Suprapubic skin (tissue), 4 donors: Measurements from ENCODE around the gene PHGDH. TPM values are rescaled to one million over a fixed set of nuclear protein-coding genes. Genes with fewer than 3 reads are reported as not detected.

Experiments
- DNase-seq, 2 donors: peaks; one replicate each; pipeline ENCODE4 v3.0.0-alpha.2; 2019; ENCODE audit warnings: low spot score in 2 of 2
- H3K27ac ChIP-seq: fragments of 200-600 bp; sonication (generic); one replicate; pipeline ENCODE4 v1.5.1; 2019
- H3K27me3 ChIP-seq: fragments of 200-600 bp; sonication (generic); one replicate; pipeline ENCODE4 v1.5.1; 2019
- H3K36me3 ChIP-seq: fragments of 200-600 bp; sonication (generic); one replicate; pipeline ENCODE4 v1.5.1; 2019
- H3K4me1 ChIP-seq: fragments of 200-600 bp; sonication (generic); one replicate; pipeline ENCODE4 v1.5.1; 2019
- H3K4me3 ChIP-seq: fragments of 200-600 bp; sonication (generic); one replicate; pipeline ENCODE4 v1.5.1; 2019; ENCODE audit warnings: mild to moderate bottlenecking
- H3K9me3 ChIP-seq: fragments of 200-600 bp; sonication (generic); one replicate; pipeline ENCODE4 v1.5.1; 2019
- CTCF ChIP-seq, 2 donors: fragments of 200-600 bp in 1 of 2; fragments of 450-650 bp in 1 of 2; sonication (generic) in 1 of 2; IDR thresholded peaks; one replicate each; pipeline ENCODE4 v1.5.1; 2016 to 2019; ENCODE audit warnings: antibody characterized with exemption in 2 of 2, mild to moderate bottlenecking in 1 of 2, moderate library complexity in 1 of 2
- EP300 ChIP-seq: sonication (generic); formaldehyde crosslinking; IDR thresholded peaks from one replicate; pipeline ENCODE4 v1.6.1; 2017; ENCODE audit warnings: antibody characterized with exemption
- POLR2A ChIP-seq, 2 donors: fragments of 450-650 bp; IDR thresholded peaks; one replicate each; pipeline ENCODE4 v1.6.1; 2017; ENCODE audit warnings: antibody characterized with exemption in 2 of 2, mild to moderate bottlenecking in 2 of 2, moderate library complexity in 2 of 2
- POLR2AphosphoS5 ChIP-seq, 3 donors: sonication (generic); formaldehyde crosslinking; IDR thresholded peaks; one replicate each; pipeline ENCODE4 v1.6.1; 2017; ENCODE audit warnings: antibody characterized with exemption in 3 of 3
- WGBS: methylation state at CpG from one replicate; pipeline ENCODE4 v1.1.5; 2018; 5-methylcytosine and 5-hydroxymethylcytosine counted together
- total RNA-seq, 4 donors: library from RNA; depleted of rRNA; stranded (reverse); fragments of >200 nt; gene quantifications; one replicate each; pipeline ENCODE4 v1.1.0, GENCODE V29; 2016

Gene PHGDH
- total RNA-seq, 4 donors from 2014 or later: 81.3 to 130 (median 100.0) TPM

GRCh38 chr1:119743308-119743707, 31.6 kb downstream of the PHGDH start:
- H3K36me3 ChIP-seq: no peaks in the 10 kb centered on the region
- no peaks in the 10 kb centered on the region for H3K27me3 ChIP-seq
- peaks cover 47% of the 10 kb centered on the region for H3K4me1 ChIP-seq
- no peak for TF ChIP-seq EP300
- no peak for TF ChIP-seq CTCF (IDR thresholded peaks at IDR 0.05)
- TF ChIP-seq POLR2AphosphoS5 (IDR thresholded peaks at IDR 0.05): no peak
- no peak for TF ChIP-seq POLR2A (IDR thresholded peaks at IDR 0.05)
- no peak for DNase-seq
- H3K9me3 ChIP-seq: no peaks in the 10 kb centered on the region
- H3K4me3 ChIP-seq: no peak overlapping the region
- H3K27ac ChIP-seq: no peak overlapping the region
- WGBS: 0% methylated on average over 1 of the region's 3 CpGs

- H3K36me3 ChIP-seq: no peaks in the 10 kb centered on the region
- WGBS: 32% methylated on average over 17 of the region's 17 CpGs
- no peak overlapping the region for H3K4me3 ChIP-seq
- H3K4me1 ChIP-seq: peaks cover 42% of the 10 kb centered on the region
- no peak for DNase-seq
- TF ChIP-seq CTCF (IDR thresholded peaks at IDR 0.05): peak; percentile 55 to 68
- TF ChIP-seq EP300: no peak
- TF ChIP-seq POLR2AphosphoS5 (IDR thresholded peaks at IDR 0.05): no peak
- TF ChIP-seq POLR2A (IDR thresholded peaks at IDR 0.05): no peak
- H3K27ac ChIP-seq: no peak overlapping the region
- H3K9me3 ChIP-seq: no peaks in the 10 kb centered on the region
- no peaks in the 10 kb centered on the region for H3K27me3 ChIP-seq
These were observed 32.3 kb downstream of the PHGDH start for GRCh38 chr1:119743776-119744597.

GRCh38 chr1:119744598-119744942, 32.8 kb downstream of the PHGDH start:
- H3K36me3 ChIP-seq: no peaks in the 10 kb centered on the region
- WGBS: 92% methylated on average over 1 of the region's 1 CpG
- no peak overlapping the region for H3K4me3 ChIP-seq
- peaks cover 41% of the 10 kb centered on the region for H3K4me1 ChIP-seq
- TF ChIP-seq POLR2AphosphoS5 (IDR thresholded peaks at IDR 0.05) (no peak), CTCF (IDR thresholded peaks at IDR 0.05) (no peak), EP300 (no peak), POLR2A (IDR thresholded peaks at IDR 0.05) (no peak)
- no peak for DNase-seq
- H3K27me3 ChIP-seq: no peaks in the 10 kb centered on the region
- H3K27ac ChIP-seq: no peak overlapping the region
- no peaks in the 10 kb centered on the region for H3K9me3 ChIP-seq

- TF ChIP-seq POLR2AphosphoS5 (IDR thresholded peaks at IDR 0.05) (no peak), EP300 (no peak), POLR2A (IDR thresholded peaks at IDR 0.05) (no peak), CTCF (IDR thresholded peaks at IDR 0.05) (no peak)
- Histone ChIP-seq H3K27ac (no peak overlapping the region), H3K4me3 (no peak overlapping the region), H3K4me1 (peaks cover 41% of the 10 kb centered on the region), H3K36me3 (no peaks in the 10 kb centered on the region), H3K9me3 (no peaks in the 10 kb centered on the region), H3K27me3 (no peaks in the 10 kb centered on the region)
- 87% methylated on average over 1 of the region's 1 CpG for WGBS
- DNase-seq: no peak
These were observed 33.3 kb downstream of the PHGDH start for GRCh38 chr1:119745034-119745433.

GRCh38 chr1:119747451-119747850, 35.7 kb downstream of the PHGDH start:
- no peak overlapping the region for H3K27ac ChIP-seq
- TF ChIP-seq EP300 (no peak), CTCF (IDR thresholded peaks at IDR 0.05) (no peak), POLR2A (IDR thresholded peaks at IDR 0.05) (no peak), POLR2AphosphoS5 (IDR thresholded peaks at IDR 0.05) (no peak)
- H3K27me3 ChIP-seq: no peaks in the 10 kb centered on the region

More at GRCh38 chr1:119747451-119747850, 35.7 kb downstream of the PHGDH start:
- no peaks in the 10 kb centered on the region for H3K9me3 ChIP-seq
- no peak for DNase-seq
- H3K4me1 ChIP-seq: peaks cover 36% of the 10 kb centered on the region
- no peak overlapping the region for H3K4me3 ChIP-seq
- no peaks in the 10 kb centered on the region for H3K36me3 ChIP-seq
- WGBS: 46% methylated on average over 3 of the region's 3 CpGs
